HG02623 (cell line): ENCODE data around the gene FOXJ3.

Source experiments
- ATAC-seq: cut with Tn5 transposase; IDR thresholded peaks from one replicate; pipeline ENCODE4 v1.9.1; 2021; ENCODE audit warnings: moderate library complexity; ENCODE audit not compliant: unreplicated experiment

FOXJ3 gene

DNA sequence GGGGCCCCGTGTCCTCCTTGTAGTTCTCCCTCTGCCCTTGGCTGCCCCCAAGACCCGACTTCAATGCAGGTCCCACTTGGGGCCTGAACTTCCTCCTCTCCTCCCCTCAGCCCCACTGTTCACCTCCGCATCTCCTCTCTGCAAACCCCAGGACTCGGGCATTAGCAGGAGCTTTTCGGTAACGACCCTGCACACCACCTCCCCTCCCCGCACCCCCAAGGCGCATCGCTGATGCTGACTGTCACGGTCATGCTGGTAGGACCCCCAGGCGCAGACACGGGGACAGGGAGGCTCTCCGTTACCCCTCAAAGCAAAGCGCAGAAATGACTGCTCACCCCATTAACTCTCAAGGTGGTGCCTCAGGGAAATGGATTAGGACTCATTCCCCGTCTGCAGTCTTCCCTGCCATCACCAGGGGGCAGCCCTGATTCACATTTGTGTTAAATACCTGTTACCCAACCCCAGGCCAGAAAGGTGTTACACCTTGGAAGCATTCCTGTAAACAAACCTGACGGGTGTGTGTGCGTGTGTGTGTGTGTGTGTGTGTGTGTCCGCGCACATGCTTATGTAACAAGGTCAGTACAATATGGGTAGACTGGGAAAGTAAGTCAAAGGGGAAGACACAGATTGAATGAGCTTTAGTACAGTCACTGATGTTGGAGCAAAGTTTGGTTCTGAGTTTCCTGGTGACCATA is 188.3 kb downstream of the FOXJ3 start:
- no peak for ATAC-seq

DNA sequence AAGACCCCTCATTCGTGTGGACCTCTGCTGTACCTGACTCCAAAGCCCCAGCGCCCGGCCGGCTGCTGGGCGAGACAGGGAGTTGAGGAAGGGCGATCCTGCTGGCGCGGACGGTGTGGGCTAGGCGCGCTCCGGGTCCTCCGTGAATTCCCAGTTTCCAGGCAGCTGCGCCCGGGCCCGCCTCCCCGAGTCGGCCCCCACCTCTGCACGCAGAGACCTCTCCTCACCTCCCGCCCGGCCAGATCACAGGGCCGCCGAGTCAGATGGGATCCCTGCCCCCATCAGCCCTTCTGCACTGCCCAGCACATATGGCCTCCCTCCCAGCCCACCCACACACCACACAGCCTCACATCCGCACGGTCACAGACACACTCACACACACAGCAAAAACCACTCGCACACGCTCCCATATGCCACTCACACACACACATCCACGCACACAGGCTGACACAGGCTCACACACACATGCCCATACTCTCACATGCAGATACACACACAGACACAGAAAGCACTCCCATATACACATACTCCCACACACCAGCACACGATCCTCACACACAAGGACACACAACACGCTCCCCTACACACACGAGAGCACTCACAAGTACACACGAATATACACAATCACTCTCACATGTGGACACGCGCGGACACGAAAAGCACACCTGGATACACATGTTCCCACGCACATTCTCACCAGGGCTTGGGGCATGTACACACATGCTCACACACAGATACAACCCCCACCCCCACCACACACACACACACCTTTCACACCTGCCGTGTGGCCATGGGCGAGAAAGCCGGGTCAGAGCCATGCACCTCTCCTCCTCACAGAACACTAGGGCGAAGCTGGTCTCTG is 189.0 kb downstream of the FOXJ3 start:
- ATAC-seq = no peak

DNA sequence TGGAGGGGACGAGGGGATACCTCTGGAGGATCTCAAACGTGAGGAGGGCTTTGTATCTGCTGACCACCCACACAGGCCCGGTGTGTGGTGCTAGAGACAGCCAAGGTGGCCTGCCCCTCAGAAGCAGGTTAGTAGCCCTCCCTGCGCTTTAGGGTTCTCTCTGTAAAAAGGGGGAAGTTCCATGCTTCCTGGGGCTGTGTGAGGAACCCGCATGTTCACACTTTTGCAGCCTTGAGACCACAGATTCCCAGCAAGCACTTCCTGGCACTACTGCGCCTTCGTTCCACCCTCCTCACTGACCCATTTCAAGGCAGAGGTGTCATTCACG is 189.7 kb downstream of the FOXJ3 start:
- no peak for ATAC-seq

DNA sequence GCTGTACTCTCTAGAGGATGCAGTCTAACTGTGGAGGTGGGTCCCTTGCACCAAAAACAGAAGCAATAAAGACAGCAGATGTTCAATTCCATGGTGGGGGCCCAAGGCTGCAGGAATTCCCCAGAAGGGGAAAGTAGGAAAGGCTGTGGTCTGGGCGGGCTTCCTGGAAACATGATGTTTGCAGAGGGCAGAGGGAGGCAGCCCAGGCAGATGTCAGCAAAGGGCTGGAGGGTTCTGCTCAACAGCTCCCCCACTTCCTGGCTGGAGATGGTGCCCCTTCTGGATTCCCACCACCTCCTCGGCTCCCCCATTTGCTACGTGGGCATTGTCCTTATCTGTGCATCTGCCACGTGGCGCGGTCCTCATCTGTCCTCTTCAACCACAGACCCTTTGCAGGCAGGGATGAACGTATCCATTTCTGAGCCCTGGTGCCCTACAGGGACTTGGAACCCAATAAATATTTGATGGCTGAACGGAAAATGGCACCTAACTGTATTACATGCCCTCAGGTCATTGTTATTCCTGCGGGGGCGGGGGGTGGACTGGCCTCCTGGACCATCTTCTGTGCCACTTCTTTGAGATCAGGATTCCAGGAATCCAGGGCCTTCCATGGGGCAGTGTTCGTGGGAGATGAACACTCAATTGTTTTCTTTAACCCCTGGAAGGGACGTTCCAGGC is 190.2 kb downstream of the FOXJ3 start:
- ATAC-seq = no peak

DNA sequence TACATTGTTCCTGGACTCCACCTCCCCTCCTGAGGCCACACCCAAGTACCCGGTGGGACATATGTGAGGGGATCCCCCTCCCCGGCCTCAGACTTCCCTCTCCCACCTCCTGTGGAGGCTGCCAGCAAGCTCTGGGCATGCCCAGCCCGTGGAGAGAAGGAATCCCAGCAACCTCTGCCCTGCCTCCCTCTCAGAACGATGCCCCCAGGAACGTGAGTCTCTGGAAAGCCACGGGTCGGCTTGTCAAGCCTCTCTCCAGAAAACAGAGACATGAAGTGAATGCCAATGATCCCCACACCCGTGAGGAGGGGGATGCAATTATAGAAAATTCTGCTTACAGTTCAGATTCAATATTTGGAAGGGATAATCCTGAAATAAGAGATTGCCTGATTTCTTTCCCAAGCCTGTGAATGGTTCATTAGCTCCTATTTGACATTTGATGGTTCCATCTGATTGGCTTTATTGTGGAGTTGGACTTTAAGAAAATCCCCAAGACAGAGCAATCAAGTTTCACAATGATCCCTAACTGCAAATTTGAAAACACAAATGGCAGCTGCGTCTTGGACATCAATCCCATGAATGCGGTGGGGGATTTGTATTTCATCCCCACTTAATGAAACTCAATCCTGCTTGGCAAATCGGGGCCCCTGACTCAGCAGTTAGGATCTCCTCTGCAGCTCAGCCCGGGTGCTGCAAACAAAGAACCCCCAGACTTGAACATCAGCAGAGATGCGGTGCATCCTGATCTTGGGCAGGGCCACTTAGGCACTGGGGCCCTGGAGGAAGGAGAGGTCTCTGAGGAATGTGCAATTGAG is 190.9 kb downstream of the FOXJ3 start:
- ATAC-seq = no peak

DNA sequence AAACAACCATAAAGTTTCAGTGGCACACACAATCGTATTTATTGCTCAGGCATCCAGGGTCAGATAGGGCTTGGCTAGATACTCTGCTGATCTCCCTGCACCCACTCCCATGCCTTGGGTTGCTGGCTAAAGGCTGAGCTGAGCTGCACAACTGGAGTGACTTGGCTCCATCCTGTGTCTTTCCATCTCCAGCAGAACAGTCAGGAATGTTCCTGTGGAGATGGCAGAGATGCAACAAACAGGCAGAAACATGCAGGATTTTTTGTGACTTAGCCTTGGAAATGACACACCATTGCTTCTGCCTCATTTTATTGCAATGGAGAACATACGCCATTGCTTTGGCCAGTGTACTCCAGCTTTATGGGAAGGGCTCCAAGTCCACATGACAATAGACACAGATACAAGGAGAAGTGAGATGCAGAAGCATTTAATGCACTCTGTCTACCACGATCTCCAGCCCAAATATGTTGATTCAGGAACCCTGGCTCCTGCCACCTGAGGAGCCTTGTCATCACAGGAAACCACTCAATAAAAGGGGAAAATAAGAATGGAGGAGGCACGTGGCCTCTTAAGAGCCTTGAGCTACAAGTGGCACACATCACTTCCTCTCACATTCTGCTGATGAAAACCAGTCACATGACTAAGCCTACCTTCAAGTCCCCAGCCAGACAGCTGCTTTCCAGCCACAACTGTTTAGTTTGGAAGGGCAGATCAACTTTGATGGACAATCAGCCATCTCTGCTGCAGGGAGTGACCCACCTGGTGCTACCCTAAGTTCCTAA is 191.9 kb downstream of the FOXJ3 start:
- ATAC-seq = no peak

DNA sequence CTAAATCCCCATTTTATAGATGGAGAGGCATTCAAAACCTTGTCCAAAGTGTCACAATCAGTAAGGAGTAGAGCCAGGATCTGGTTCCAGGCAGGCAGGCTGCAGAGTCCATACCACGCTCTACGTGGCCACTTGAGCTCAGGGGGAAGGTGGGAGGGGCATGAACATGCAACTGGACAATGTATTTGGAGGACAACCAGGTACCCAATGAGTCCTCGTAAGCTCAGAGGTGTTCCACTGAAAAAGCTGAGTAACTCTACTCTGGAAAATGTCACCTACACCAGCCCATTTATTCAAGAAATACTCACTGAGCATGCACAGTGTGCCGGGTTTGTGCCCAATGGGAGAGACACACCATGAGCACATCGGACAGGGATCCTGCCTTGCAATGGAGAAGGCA is 193.1 kb downstream of the FOXJ3 start:
- ATAC-seq = no peak

DNA sequence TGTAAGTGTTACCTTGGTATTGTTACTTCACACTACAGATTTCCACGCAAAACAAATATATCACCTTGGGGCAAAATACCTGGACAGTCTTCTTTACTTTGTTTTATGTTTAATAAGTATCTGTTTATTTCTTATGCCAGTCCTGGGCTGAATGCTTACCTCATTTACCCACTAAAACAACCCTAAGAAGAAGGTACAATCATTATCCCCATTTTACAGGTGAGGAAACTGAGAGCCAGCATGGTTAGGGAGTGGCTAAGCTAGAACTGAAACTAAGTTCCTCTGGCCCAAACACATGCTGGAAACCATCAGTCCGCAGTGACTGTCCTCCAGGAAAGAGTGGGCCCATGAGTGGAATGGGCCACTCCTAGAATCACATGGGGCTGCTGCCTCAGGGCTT is 194.8 kb downstream of the FOXJ3 start:
- ATAC-seq = no peak

DNA sequence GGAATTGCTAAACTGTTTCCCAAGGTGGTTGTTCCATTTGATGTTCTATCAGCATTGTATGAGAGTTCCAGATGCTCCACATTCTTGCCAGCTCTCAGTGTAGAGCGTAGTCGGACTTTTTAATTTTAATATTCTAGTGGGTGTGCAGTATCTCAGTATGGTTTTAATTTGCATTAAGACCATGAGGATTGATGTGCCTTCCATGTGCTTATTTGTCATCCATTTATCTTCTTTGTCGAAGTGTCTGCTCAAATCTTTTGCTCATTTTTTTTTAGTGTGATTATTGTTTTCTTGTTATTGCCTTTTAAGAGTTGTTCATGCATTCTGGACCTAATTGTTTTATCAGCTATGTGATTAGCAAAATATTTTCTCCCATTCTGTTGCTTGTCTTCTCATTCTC is 195.6 kb downstream of the FOXJ3 start:
- ATAC-seq = no peak

DNA sequence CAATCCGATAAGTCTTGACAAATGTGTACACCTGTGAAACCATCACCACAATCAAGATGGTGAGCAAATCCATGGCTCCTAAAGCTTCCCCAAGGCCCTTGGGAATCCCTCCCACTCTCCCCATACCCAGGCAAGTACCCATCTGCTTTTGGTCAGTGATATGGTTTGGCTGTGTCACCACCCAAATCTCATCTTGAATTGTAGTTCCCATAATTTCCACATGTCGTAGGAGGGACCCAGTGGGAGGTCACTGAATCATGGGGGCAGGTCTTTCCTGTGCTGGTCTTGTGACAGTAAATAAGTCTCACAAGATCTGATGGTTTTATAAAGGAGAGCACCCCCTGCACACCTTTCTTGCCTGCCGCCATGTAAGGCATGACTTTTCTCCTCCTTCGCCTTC is 196.4 kb downstream of the FOXJ3 start:
- no peak for ATAC-seq

DNA sequence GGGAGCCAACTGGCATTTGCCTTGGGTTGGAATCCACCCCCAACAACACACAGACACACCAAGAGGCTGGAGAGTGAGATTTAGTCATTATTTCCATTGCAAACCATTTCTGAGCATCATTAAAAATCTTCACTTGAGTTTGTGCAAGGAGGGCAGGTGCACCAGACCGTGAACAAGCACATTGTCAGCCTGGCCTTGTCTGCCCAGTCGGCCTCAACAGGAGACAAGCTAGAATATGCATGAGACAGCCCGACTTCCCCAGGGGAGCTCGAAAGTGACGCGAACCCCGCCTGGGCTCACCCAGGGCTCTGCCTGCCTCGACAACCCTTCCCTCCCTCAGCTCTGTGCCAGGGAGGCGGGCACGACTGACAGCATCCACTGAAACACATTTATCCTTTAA is 197.3 kb downstream of the FOXJ3 start:
- no peak for ATAC-seq

DNA sequence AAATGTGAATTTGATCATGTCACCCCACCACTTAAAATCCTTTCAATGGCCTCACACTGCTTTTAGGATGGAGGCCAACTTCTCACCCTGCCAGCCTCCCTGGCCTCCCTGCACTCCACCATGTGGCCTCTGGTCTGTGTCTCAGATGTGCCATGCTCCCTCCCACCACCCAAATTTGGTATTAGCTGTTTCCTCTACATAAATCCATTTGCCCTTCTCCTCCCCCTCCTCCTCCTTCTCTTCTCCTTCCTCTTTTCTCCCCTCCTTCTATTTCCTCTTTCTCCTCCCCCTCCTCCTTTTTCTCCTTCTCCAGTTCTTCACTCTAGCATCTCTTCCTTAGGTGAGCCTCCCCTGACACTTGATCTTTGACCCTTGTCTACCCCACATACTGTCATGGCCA is 198.6 kb downstream of the FOXJ3 start:
- no peak for ATAC-seq

DNA sequence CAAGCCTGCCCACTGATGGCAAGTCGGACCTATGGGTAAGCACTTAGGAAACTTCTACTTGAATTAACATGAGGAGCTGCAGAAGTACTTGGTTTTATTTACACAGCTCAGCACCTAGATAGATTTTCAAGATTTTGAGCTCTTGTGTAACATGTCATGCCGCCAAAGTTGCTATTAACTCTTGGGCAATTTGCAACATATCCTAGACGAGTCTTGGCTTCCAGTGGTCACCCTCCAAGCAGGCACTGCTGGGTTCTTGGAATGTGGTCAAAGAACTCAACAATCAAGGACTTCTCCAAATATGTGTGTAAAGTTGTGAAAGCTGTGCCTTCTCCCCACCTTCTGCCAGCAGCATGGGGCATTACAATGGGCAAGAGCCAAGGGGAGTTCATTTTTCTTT is 199.6 kb downstream of the FOXJ3 start:
- ATAC-seq = no peak

DNA sequence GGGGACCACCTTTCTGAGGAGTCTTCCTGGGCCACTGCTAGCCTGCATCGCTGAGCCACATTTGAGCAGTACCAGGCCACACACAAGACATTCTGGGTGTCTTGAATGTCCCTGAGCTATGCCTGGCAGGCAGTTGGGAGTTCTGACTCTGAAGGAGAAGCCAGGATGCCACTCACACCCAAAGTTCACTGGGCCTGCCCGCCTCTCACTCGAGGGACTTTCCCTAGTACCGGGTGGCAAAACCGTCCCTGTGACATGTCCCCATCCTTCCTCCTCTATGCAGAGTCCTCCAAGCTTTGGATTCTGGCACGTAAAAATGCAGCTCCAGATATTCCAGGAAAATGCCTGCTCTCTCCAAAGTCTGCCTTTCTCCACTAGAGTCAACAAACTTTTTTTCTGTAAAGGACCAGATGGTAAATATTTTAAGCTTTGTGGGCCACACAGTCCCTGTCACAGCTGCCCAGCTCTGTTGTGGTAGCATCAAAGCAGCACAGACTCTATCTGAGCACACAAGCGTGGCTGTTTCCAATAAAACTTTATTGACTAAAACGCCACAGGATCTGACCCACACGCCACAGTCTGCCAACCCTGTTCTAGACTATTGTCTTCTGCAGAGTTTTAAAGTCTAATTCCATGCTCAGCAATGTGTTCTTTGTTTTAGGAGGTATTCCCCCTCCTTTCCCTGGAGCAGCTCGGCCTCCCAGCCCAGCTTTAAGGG is 201.1 kb downstream of the FOXJ3 start:
- ATAC-seq = no peak

DNA sequence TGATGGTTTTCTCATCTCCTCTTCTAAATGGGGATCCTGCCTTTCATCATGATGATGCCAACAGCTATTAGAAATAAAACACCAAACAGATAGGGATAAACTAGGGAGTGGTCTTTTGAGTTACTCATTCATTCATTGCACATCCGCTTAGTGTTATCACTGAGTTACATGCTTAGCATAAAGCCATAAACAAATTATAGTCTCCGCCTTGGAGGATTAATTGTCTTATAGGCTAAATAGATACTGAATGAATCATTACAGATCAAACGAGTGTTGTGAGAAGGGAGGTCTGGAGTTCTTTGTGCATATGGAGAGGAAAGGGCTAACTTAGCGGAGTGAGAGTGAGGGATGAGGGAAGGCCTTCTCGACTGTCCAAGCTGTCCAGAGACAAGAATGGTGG is 201.6 kb downstream of the FOXJ3 start:
- no peak for ATAC-seq

DNA sequence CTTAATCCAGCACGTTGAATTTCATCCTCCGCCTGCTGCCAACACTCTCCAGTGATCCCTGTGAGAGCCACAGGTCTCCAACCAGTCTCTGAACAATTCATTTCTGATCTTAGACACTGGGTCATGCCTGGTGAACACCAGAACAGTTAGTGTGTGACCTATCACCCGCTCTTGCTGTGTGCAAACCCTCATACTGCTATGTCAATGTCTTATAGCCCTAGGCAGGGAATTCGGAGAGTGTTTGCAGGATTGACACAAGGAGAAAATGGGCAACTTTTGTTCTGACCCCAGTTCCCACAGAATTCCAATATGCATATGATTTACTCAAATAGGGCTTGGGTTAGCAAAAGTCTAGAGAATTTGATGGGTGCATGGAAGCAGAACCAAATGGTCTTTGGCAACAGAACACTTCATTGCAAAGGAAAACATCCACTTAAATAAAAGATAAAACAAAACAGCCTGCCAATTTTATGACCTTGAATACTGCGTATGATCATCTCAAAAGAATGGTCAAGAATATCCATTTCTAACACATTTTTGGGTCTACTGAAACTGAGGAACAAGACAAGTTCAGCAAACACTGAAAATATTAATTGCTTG is 204.9 kb downstream of the FOXJ3 start:
- no peak for ATAC-seq

DNA sequence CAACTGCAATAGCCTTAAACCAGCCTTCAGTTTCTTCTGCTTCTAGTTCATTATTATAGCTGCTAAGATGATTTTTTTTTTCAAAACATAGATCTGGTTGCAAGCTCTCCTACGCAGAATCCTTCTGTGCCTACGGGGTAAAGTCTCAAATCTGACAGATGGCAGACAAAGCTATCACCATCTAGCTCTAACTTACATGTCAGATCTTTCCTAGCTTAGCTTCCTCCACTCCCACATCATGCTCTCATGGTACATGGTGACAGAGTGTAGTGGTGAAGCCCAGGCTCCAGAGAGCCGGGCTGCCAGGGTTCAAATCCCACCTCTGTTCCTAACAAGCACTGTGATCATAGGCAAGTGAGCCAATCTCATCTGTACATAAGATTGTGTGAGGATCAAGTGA is 206.1 kb downstream of the FOXJ3 start:
- ATAC-seq = no peak

DNA sequence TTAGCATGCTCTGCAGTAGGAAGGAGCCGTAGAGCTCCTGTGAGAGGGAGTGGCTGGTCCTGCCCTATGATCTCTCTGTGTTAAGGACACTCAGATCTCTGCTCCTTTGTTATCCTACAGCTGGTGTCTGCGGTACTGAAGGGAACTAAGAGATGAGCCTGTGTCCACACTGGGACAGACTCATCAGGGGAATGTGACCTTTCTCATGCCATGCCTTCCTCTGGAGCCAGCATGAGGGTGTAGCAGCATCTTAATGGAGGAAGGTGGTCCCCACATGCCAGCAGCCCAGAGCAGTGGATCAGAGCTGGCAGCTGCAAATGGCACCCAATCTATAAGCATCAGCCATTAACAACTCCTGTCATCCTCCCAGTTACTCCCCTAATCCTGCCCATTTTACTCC is 206.5 kb downstream of the FOXJ3 start:
- ATAC-seq = no peak

DNA sequence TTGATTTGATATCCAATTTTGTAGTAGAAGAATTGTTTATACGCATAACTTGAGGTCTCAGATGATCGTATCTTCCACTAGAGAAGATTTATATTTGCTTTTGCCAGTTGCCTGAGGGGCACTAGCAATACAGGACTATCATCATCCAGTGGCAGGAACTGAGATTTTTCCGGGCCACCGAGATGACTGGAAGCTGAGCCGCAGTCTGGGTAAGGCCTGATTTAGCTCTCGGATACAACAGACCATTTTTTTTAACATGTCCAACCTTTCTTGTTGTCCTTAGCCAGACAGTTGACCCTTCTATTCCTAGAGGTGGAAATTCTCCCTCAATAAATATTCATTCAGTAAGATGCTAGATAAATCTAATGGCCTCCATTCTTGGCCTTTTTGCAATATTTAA is 207.3 kb downstream of the FOXJ3 start:
- no peak for ATAC-seq
